HG02571 (cell line): ENCODE data around the gene NRXN3.

Experiments used
- ATAC-seq: cut with Tn5 transposase; IDR thresholded peaks from one replicate; pipeline ENCODE4 v1.9.1; 2021; ENCODE audit warnings: mild to moderate bottlenecking, moderate library complexity; ENCODE audit not compliant: unreplicated experiment

The NRXN3 gene

GRCh38 chr14:79699206-79699605 is 1529.0 kb downstream of the NRXN3 start:
- ATAC-seq, result no peak

DNA sequence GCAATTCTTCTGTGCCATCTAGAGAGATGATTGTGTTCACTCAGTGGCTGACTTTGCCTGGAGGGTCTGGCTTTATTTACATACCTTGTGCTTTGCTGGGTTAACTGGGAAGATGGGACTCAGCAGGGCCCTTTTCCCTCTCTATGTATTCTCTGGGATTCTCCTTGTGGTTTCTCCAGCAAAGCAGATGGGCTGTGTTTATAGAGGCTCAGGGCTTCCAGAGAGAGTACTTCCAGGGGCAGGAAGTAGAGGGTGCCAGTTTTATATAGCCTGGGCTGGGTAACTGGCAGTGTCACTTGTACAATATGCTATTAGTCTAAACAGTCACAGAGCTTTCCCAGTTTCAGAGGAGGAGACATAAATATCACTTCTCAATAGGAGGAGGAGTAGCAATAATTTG is 1531.2 kb downstream of the NRXN3 start:
- ATAC-seq, result no peak

- ATAC-seq, result no peak
Measured at GRCh38 chr14:79702197-79702596, 1532.0 kb downstream of the NRXN3 start.

DNA sequence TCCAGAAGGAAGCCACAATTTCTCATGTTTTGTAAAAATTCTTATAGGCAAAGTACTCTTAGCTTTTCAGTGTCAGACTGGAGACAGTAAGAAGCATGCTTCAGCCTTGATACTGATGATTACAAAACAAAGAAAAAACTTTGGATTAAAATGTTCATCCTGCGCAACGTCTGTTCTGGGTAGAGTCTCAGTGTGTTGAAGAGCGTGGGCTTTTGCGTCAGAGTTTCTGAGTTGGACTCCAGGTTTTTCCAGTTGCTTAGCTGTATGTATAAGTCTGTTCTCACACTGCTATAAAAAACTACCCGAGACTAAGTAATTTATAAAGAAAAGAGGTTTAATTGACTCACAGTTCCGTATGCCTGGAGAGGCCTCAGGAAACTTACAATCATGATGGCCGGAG is 1533.0 kb downstream of the NRXN3 start:
- ATAC-seq, result no peak

DNA sequence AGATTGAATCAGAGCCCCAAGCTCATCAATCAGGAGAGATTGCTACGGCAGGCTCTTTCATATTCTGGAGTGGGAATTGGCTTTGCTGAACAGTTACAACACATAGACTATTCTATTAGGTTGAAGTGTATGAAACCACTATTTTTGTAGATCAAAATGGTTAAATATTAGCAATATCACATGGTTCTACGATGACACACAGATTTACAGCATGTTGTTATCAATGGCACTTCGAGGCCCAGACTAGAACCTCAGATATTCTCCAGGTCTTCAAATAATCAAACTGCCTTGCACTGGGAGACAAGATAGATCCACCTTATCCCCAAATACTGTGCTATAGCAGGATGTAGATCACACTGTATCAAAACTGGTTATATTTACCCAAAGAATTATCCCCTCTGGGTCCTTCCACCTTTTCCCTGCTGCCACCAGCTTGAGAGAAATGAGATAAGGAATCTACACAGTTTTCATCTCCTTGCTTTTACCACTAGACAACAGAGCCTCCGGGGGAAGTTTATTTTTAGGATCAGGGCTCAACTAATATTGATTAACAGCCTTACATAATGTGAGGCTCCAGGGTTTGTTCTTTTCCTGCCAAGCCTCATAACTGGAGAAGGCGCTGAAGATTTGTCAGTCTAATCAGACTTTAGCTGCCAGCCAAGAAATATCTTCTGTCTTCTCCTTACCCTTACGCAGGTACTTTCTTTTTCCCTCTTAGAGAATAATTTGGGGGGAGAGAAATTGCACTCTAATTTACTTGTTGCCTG is 1534.1 kb downstream of the NRXN3 start:
- ATAC-seq, result no peak

GRCh38 chr14:79705126-79705894 is 1535.1 kb downstream of the NRXN3 start:
- no peak for ATAC-seq

- ATAC-seq, result no peak
Measured at GRCh38 chr14:79706382-79706781, 1536.2 kb downstream of the NRXN3 start.

DNA sequence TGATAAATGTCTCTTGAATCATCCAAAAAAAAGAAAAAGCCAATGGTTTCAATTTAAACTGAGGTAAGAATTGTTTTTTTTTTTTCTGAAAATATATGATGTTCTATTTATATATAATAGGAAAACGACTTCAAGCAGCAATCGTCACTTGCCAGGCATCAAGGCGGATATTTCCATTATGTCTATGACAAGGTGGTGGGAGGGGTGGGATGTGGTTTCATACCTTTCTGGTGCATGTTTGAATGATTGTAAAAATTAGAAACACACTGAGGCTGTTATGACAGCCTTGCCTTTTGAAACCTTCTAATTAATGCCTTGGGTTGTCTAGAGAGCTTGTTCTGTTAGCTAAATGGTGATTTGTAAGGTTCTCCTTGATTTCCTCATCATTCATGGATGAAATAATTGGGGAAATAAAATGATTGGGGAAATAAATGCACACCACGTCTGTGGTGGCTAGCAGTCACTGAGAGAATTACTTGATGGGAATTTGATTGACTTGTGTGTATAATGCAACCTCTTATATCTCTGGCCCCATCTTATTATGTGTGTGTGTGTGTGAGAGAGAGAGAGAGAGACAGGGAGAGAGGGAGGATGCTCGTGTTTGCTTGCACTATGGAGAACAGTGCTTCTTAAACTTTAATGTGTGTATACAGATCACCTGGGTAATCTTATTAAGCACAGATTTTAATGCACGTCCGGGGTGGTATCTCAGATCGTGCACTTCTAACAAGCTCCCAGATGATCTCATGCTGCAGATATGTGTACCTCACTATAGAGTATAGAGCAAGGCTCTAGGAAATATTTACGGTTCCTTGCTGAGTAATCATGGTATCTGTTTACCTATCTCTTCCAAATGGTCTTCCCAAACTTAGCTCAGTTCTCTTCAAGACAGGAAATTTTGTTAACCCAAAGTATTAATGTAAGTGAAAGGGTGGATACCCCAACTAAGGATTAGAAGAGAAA is 1538.5 kb downstream of the NRXN3 start:
- ATAC-seq, result no peak

GRCh38 chr14:79709573-79709972 is 1539.4 kb downstream of the NRXN3 start:
- ATAC-seq, result no peak

DNA sequence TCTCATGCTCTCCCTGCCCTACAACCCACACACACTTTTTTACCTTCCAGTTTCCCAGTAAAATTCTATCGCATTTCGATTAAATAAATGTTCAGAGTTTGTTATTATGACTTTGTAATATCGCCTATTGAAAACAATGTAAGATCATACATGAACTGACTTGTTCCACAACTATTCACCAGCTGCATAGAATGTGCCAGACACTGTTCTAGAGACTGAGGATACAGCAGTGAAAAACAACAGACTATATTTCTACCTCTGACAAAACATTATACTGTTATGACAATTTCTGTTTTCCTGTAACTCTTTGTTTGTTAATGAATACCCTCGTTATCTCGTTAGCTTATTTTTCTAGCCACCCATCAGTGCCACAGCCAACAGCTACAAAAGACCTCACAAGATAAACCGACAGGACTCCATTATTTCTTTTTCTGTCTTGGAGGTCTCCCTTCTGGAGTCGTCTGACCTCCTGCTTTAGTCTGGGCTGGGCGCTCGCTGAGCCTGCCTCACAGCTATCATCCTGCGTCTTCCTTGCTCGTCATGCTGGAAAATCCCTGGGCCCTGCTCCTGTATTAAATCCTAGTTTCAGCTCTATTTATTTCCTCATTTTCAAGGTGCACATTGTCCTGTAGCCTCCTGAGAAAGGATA is 1542.3 kb downstream of the NRXN3 start:
- ATAC-seq, result no peak

DNA sequence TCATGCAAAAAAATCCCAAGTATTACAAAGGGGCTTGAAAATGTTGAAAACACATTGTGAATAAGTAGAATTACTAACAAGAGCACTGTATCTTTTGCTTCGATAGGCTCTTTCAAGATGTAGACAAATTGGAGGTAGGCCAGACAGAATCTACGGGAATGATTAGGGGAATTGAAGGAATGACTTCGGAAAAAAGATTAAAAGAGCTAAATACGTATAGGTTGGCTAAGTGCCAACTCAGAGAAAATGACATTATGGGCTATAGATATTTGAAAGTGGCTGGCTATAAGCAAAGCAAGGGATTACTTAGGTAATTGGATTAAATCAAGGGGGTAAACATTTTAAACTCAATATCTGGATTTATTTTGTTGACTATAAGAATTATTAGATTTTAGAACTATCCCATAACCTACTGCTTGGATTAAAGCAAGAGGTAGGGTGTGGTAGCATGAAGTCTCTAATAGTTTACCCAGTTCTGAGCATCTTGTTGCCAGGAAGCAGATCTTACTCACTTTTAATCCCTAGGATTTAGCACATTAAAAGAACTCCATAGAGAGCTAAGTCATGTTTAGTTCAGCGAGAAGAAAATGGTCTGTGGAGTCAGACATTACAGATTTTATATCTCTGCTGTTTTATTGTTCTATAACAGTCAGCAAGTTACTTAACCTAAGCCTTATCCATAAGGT is 1551.4 kb downstream of the NRXN3 start:
- no peak for ATAC-seq

GRCh38 chr14:79724934-79725717 is 1555.0 kb downstream of the NRXN3 start:
- ATAC-seq, result no peak

GRCh38 chr14:79727900-79728299 is 1557.7 kb downstream of the NRXN3 start:
- no peak for ATAC-seq

- ATAC-seq, result no peak
Measured at GRCh38 chr14:79728331-79728730, 1558.2 kb downstream of the NRXN3 start.

DNA sequence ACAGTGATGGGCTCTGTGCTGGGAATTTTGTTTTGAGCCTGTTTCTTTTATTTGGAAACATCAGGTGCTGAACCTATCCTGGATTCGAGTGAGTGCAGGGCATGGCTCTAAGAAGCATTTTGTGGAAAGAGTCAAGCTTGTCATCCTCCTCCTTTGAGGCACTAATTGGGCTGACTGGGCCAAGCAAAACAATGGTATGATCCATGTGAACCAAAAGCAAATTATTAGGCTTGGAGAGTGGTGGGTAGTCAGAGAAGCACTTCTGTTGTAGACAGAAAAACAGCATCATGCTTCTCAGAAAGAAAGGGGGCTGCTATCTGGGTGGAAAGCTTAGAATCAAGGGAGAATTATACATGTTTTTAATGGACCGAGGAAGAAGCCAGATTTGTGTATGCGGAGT is 1559.6 kb downstream of the NRXN3 start:
- no peak for ATAC-seq

DNA sequence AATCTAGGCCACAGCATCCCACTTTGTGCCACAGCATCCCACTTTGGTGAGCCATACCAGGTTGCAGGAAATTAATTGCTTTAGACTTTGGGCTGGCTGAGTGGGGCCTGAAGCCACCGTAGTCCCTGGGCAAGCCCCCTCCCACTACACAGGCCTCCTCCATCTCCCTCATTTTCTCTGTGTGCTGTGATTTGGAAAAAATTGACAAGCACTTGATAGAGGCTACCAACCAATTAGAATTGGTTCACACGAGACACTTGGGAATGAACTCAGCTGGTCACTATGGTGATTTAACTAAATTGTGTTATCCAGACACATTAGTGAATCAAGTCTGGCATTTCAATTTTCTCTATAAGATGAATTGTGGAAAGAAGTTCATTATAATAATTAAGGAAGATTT is 1560.0 kb downstream of the NRXN3 start:
- no peak for ATAC-seq

- ATAC-seq, result no peak
Measured at GRCh38 chr14:79730953-79731352, 1560.8 kb downstream of the NRXN3 start.

DNA sequence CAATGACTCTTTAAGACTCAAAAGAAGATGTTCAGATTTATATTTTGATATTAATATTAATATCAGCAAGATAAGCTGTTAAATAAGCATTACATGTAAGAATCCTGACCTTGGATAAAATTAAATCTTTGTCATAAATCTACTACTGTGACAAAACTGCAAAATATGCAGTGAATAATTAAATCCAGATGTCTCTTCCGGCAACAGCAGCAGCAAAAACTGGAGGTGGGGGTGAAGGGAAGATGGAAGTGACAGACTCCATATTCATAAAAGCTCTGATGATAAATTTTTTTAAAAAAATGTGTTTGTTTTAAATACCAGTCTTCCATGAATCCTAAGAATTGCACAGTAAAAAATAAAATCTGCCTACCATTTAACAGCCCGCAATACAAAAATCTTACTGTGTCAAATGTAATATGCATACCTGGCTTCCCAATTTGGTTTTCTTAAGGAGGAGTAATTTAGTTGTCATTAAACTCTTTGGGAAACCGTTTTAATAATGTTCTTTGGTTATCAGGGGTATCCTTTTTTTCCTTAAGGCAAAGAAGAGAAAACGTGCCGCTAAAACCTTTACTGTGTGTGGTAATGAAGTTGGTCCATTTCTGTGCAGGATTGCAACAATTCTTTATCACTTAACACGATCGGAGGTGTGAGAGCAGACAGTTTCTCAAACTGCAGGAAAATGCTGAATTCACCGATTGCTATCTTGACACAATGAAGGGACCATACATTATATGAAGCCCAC is 1562.9 kb downstream of the NRXN3 start:
- no peak for ATAC-seq

- no peak for ATAC-seq
Measured at GRCh38 chr14:79734151-79734550, 1564.0 kb downstream of the NRXN3 start.
